D721Med (cell line): ENCODE measurements around the gene FIGLA.

ENCODE experiments used
- DNase-seq: peaks from one replicate; pipeline ENCODE4 v3.0.0; 2011; ENCODE audit warnings: low spot score; ENCODE audit not compliant: insufficient read length
- FAIRE-seq: peaks from 2 replicates; lab custom pipeline; 2011; peaks lifted over from hg19 to GRCh38; lab: Jason Lieb, UNC
- CTCF ChIP-seq: IDR thresholded peaks from 2 replicates; pipeline ENCODE4 v1.5.1; 2012; ENCODE audit warnings: mild to moderate bottlenecking, control low read depth; ENCODE audit not compliant: insufficient read depth; ENCODE audit errors: missing control alignments

Gene FIGLA

GRCh38 chr2:70832386-70832785 is 41.9 kb upstream of the FIGLA start:
- no peak for DNase-seq
- no peak for FAIRE-seq
- TF ChIP-seq CTCF = no peak

GRCh38 chr2:70831861-70832260 is 41.4 kb upstream of the FIGLA start:
- no peak for FAIRE-seq
- no peak for TF ChIP-seq CTCF
- DNase-seq = no peak

- DNase-seq = no peak
- no peak for TF ChIP-seq CTCF
- FAIRE-seq = no peak
These were observed 39.9 kb upstream of the FIGLA start for GRCh38 chr2:70830366-70830765.

- FAIRE-seq (no peak), DNase-seq (no peak)
- no peak for TF ChIP-seq CTCF
These were observed 39.5 kb upstream of the FIGLA start for GRCh38 chr2:70829916-70830315.

GRCh38 chr2:70828914-70829824 is 38.7 kb upstream of the FIGLA start:
- no peak for DNase-seq
- TF ChIP-seq CTCF = no peak
- no peak for FAIRE-seq

- no peak for FAIRE-seq
- TF ChIP-seq CTCF = no peak
- DNase-seq = no peak
These were observed 37.7 kb upstream of the FIGLA start for GRCh38 chr2:70828115-70828514.

GRCh38 chr2:70827388-70827787 is 36.9 kb upstream of the FIGLA start:
- DNase-seq (no peak), FAIRE-seq (no peak)
- no peak for TF ChIP-seq CTCF
